Raji (cell line): ENCODE measurements around the gene APLN.

ENCODE experiments used
- POLR2A ChIP-seq: IDR thresholded peaks from 2 replicates; pipeline ENCODE4 v1.6.1; 2011; ENCODE audit warnings: low read depth, low read length, control low read depth; ENCODE audit not compliant: insufficient read depth

The APLN gene

DNA sequence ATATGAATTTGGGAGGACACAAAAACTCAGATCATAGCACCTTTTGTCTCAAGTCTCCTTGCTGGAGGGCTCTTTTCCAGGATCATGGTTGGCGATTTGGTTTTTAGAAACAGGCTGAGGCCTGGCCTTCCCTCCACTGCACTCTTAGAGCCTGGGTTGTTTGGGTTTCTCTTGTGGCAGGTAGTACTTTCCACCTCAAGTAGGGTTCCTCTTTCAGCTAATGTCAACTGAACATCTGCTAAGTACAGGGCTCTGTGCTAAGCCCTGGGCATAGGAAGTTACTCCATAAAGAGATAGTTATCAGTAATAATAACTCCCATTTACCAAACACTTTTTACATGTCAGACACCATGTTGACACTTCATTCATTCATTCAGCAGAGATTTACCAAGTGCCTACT lies 28.2 kb upstream of the APLN start:
- TF ChIP-seq POLR2A = no peak

- no peak for TF ChIP-seq POLR2A
Observed at GRCh38 chrX:129679901-129680300, 25.1 kb upstream of the APLN start.

DNA sequence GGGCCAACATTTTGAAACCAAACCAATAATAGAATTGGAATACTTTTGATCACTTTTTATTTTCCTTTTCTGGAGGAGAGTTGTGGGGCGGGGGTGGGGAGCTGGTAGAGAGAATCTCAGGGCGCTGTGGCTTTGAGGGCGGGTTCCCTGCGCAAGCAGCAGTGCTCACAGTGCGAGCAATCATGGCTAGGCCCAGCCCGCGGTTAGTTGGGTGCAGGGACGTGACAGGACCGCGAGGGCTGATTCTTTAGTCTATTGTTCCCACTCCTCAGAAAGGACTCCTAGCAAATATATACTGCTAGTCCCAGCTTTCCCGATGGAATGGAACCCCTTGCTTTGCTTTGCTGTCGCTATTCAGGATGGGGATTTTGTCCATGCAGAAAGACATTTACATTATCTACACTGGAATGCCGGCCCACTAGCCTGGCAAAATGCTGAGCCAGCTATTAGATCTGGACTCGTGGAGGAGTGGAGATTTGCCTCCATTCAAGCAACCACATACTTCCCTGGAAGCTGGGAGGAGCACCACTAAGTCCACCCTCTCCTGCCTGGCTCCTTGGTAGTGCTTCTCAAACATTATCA lies 23.9 kb upstream of the APLN start:
- TF ChIP-seq POLR2A = no peak

- TF ChIP-seq POLR2A = no peak
Observed at GRCh38 chrX:129667412-129667811, 12.7 kb upstream of the APLN start.

- TF ChIP-seq POLR2A = no peak
Observed at GRCh38 chrX:129665916-129666644, 11.3 kb upstream of the APLN start.

GRCh38 chrX:129663171-129663570 lies 8.4 kb upstream of the APLN start:
- TF ChIP-seq POLR2A = no peak

- no peak for TF ChIP-seq POLR2A
Observed at GRCh38 chrX:129661369-129661768, 6.6 kb upstream of the APLN start.

DNA sequence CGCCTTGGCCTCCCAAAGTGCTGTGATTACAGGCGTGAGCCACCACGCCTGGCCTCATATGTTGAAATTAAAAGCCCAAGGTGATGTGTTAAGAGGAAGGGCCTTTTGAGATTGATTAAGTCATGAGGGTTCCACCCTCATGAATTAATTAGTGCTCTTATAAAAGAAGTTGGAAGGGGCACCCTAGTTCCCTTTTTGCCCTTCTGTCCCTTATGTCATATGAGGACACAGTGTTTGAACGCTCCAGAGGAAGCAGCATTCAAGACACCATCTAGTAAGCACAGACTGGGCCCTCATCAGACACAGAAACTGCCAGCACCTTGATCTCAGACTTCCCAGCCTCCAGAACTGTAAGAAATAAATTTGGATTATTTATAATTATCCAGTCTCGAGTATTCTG lies 5.1 kb upstream of the APLN start:
- no peak for TF ChIP-seq POLR2A

DNA sequence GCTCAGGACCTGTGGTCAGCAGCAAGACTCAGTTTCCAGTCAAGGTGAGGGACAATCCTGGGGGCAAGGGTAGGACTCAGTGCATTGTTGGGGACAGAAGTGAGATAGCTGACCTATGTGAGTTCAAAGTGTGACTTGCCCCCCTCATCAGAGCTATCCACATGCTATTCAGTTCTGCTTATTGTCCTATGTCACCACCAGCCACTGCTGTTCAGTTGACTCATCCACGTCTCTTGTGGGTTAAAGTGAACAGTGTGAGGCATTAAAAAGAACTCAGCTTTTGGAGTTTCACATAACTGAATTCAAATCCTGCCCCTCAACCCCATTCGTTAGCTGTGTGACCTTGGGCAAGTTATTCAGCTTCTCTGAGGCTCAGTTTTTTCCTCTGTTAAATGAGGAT lies 4.4 kb upstream of the APLN start:
- no peak for TF ChIP-seq POLR2A

GRCh38 chrX:129658429-129658828 lies 3.7 kb upstream of the APLN start:
- no peak for TF ChIP-seq POLR2A

DNA sequence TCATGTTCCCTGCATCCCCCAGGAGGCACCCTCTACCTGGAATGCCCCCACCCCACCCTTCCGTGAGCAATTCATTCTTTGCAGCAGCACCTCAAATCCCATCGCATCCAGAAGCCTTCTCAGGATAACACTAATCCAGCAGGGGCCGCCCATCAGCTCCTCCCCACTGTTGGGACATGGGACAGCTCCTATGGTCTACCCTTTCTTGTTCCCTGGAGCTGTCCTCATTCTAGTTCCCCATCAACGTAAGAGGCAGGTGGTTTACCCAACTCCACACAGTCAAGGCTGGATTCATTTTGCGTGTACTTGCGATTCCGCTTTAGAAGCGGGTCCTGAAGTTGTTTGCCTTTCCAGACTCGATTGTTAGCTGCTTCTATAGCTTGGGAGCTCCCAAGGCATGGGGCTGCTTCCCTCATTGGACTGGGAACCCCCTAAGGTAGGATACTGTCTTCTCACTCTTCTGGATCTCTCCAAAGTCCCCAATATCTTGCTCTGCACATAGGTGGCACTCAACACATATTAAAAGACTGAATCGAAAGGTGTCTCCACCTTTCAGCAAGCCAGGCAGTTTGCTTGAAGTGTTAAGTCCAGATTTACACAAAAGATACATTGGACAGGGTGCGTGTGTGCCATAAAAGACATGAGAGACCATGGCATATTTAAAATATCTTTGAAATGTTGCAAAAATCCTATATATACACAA lies 942 bp upstream of the APLN start:
- TF ChIP-seq POLR2A = no peak

DNA sequence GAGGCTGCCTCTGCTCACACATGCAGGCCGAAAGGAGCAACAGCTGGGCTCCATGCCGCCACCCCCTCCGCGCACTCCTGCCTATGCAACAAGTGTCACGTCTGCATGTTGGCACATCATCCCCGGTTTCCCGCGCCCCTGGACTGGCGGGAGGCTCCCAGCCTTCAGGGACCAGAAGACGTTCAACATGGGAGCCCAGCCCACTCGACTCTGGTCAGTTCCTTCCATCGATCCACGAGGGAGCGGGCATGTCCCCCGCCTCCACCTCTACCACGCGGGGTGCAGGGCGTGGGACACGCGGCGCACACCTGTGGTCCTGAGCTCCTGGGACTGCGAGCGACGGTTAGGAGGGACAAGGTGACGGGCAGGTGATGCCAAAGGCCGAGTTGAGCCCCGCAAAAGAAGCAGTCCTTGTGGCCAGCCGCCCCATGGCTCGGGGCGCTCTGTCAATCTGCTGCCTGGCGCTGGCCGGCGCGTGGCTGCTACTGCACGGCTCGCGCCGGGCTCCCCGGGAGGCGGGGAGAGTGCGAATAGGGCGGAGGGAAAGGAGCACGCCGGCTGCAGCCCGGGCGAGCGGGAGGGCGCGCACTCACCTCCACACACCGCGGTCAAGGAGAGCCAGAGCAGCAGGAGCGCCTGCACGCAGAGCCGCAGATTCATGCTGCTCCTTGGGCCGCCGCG lies 645 bp downstream of the APLN start:
- TF ChIP-seq POLR2A = no peak

GRCh38 chrX:129653181-129653970 lies 1.4 kb downstream of the APLN start:
- no peak for TF ChIP-seq POLR2A

DNA sequence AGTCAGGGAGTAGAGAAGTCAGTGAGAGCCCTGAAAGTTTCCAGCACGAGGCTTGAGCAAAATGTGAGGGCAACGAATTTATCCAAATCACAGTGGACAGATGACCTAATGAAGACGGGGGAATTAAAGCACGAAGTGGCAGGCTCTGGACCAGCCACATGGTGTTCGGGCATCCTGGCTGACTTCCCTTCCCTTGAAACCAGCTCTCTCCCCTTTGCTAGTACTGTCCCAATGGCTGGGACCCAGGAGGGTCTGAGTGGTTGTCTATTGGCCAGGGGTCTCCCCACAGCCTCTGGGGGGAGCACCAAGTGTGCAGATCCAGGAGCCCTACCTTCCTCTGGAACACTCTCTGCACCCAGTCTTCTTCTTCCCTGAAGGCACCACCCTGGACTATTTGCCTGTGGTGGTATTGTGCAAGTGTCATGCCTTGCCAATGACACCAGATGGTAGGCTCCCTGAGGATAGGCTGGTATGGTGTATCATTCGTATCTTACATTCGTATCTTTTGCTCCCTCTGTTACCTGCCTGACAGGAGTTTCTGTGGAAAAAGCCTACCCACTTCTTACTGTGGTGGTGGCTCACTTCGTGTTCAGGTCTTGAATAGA lies 2.1 kb downstream of the APLN start:
- TF ChIP-seq POLR2A = no peak
